ENCODE data around the gene LTBP3. TPM values are rescaled to one million over a fixed set of nuclear protein-coding genes. Genes with fewer than 3 reads are reported as not detected.
A peak's percentile ranks its signal among the peaks of the same experiment; 100 is the strongest.

The LTBP3 gene
- total and polyA plus RNA-seq, 7 donors = 12.7 to 82.3 (median 27.9) TPM

GRCh38 chr11:65500387-65501185 lies 57.6 kb downstream of the LTBP3 start:
- no peaks in the 10 kb centered on the region for H3K27me3 ChIP-seq (ENCODE audit: insufficient read depth in 3 of 3, low read length in 2 of 3)
- H3K36me3 ChIP-seq (ENCODE audit: insufficient read depth in 1 of 2, low read depth in 1 of 2) = peaks cover 8 to 59% of the 10 kb centered on the region in 2 donors
- WGBS, 3 donors = 0 to 1% (median 0%) methylated on average over 20 of the region's 20 CpGs
- intact Hi-C loops (cut with DNase I) = loop anchor here in 1 of 2 donors (2.0 kb wide), 1 partner anchor 24 kb away; no protein-coding TSS in a partner anchor
- no peaks in the 10 kb centered on the region for H3K9me3 ChIP-seq
- no peak for ATAC-seq
- H3K4me3 ChIP-seq = peak overlapping the region; percentile 92
- no peak for TF ChIP-seq CTCF (IDR thresholded peaks at IDR 0.05)
- peaks cover 26% of the 10 kb centered on the region for H3K4me1 ChIP-seq
- peak overlapping the region; percentile 99 for H3K27ac ChIP-seq
- DNase-seq = peak; percentile 43 to 72

DNA sequence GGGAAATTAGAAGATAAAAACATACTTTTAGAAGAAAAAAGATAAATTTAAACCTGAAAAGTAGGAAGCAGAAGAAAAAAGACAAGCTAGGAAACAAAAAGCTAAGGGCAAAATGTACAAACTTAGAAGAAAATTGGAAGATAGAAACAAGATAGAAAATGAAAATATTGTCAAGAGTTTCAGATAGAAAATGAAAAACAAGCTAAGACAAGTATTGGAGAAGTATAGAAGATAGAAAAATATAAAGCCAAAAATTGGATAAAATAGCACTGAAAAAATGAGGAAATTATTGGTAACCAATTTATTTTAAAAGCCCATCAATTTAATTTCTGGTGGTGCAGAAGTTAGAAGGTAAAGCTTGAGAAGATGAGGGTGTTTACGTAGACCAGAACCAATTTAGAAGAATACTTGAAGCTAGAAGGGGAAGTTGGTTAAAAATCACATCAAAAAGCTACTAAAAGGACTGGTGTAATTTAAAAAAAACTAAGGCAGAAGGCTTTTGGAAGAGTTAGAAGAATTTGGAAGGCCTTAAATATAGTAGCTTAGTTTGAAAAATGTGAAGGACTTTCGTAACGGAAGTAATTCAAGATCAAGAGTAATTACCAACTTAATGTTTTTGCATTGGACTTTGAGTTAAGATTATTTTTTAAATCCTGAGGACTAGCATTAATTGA lies 58.3 kb downstream of the LTBP3 start:
- H3K27ac ChIP-seq = peak overlapping the region; percentile 99
- H3K9me3 ChIP-seq = no peaks in the 10 kb centered on the region
- intact Hi-C loops (cut with DNase I) = loop anchor here in 1 of 2 donors (2.0 kb wide), 2 partner anchors 23 to 77 kb away; partner anchors contain the start of gene NEAT1
- ATAC-seq (no peak), DNase-seq (no peak)
- peaks cover 25% of the 10 kb centered on the region for H3K4me1 ChIP-seq
- no peak for TF ChIP-seq CTCF (IDR thresholded peaks at IDR 0.05)
- peak overlapping the region; percentile 92 for H3K4me3 ChIP-seq
- H3K36me3 ChIP-seq (ENCODE audit: insufficient read depth in 1 of 2, low read depth in 1 of 2) = peaks cover 8 to 52% of the 10 kb centered on the region in 2 donors
- WGBS, 3 donors = 0% methylated on average over 3 of the region's 3 CpGs
- no peaks in the 10 kb centered on the region for H3K27me3 ChIP-seq (ENCODE audit: insufficient read depth in 3 of 3, low read length in 2 of 3)

DNA sequence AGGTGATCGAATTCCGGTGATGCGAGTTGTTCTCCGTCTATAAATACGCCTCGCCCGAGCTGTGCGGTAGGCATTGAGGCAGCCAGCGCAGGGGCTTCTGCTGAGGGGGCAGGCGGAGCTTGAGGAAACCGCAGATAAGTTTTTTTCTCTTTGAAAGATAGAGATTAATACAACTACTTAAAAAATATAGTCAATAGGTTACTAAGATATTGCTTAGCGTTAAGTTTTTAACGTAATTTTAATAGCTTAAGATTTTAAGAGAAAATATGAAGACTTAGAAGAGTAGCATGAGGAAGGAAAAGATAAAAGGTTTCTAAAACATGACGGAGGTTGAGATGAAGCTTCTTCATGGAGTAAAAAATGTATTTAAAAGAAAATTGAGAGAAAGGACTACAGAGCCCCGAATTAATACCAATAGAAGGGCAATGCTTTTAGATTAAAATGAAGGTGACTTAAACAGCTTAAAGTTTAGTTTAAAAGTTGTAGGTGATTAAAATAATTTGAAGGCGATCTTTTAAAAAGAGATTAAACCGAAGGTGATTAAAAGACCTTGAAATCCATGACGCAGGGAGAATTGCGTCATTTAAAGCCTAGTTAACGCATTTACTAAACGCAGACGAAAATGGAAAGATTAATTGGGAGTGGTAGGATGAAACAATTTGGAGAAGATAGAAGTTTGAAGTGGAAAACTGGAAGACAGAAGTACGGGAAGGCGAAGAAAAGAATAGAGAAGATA lies 59.0 kb downstream of the LTBP3 start, which contains the start of gene MALAT1:
Gene MALAT1 (plus strand): TSS at position 69 of the 736 bp plus-strand sequence.
- H3K27me3 ChIP-seq (ENCODE audit: insufficient read depth in 3 of 3, low read length in 2 of 3) = no peaks in the 10 kb centered on the region
- 0% methylated on average over 24 of the region's 24 CpGs for WGBS, 3 donors
- DNase-seq (peak; percentile 92 to 96), ATAC-seq (peak in 3 of 4 donors; percentile 16 to 49 (median 27))
- H3K27ac ChIP-seq = peak within 1 kb of the TSS; percentile 99
- H3K4me1 ChIP-seq = peaks cover 27% of the 10 kb centered on the region
- TF ChIP-seq CTCF (IDR thresholded peaks at IDR 0.05) = no peak
- intact Hi-C loops (cut with DNase I) = loop anchor here (1.0 to 2.0 kb wide), 2 partner anchors 76 to 78 kb away; partner anchors contain the start of gene NEAT1 (in 1 of the 2)
- H3K4me3 ChIP-seq = peak within 1 kb of the TSS; percentile 92
- no peaks in the 10 kb centered on the region for H3K9me3 ChIP-seq
- H3K36me3 ChIP-seq (ENCODE audit: insufficient read depth in 1 of 2, low read depth in 1 of 2) = peaks cover 2 to 45% of the 10 kb centered on the region in 2 donors

- no peak for TF ChIP-seq CTCF (IDR thresholded peaks at IDR 0.05)
- H3K4me1 ChIP-seq = peaks cover 31% of the 10 kb centered on the region
- H3K36me3 ChIP-seq (ENCODE audit: insufficient read depth in 1 of 2, low read depth in 1 of 2) = peaks cover 2 to 40% of the 10 kb centered on the region in 2 donors
- H3K4me3 ChIP-seq = peak overlapping the region; percentile 92
- H3K27me3 ChIP-seq (ENCODE audit: insufficient read depth in 3 of 3, low read length in 2 of 3) = no peaks in the 10 kb centered on the region
- intact Hi-C loops (cut with DNase I) = loop anchor here (1.0 to 2.0 kb wide), 2 partner anchors 76 to 77 kb away; partner anchors contain the start of gene NEAT1 (in 1 of the 2)
- no peak for DNase-seq
- no peaks in the 10 kb centered on the region for H3K9me3 ChIP-seq
- peak overlapping the region; percentile 99 for H3K27ac ChIP-seq
- WGBS, 3 donors = 0 to 1% (median 0%) methylated on average over 6 of the region's 6 CpGs
- ATAC-seq = no peak
Measured at GRCh38 chr11:65498727-65498976, 59.5 kb downstream of the LTBP3 start.
